Vagina (tissue), 2 donors: ENCODE results near the gene LRMDA. TPM values are rescaled to one million over a fixed set of nuclear protein-coding genes. Genes with fewer than 3 reads are reported as not detected.
"Not testable (repeated sequence)": the region's sequence is repeated elsewhere in the genome, so short reads cannot be mapped to it uniquely, and the experiment has no call there.

Source experiments
- DNase-seq, 2 donors: peaks; one replicate each; pipeline ENCODE4 v3.0.0-alpha.2; 2017; ENCODE audit errors: extremely low spot score in 2 of 2
- H3K27ac ChIP-seq: fragments of 200-600 bp; sonication (generic); one replicate; pipeline ENCODE4 v1.5.1; 2019
- H3K27me3 ChIP-seq: fragments of 200-600 bp; sonication (generic); one replicate; pipeline ENCODE4 v1.5.1; 2019
- H3K36me3 ChIP-seq, 2 donors: fragments of 200-600 bp; sonication (generic); one replicate each; pipeline ENCODE4 v1.5.1; 2017 to 2019
- H3K4me1 ChIP-seq: fragments of 200-600 bp; sonication (generic); one replicate; pipeline ENCODE4 v1.5.1; 2019
- H3K4me3 ChIP-seq, 2 donors: fragments of 200-600 bp; sonication (generic); 1 replicate in 1 of 2; 2 replicates in 1 of 2; pipeline ENCODE4 v1.5.1; 2016 to 2019
- H3K9me3 ChIP-seq: fragments of 200-600 bp; sonication (generic); one replicate; pipeline ENCODE4 v1.5.1; 2019
- CTCF ChIP-seq, 3 experiments: fragments of 450-650 bp in 2 of 3; fragments of 200-600 bp in 1 of 3; sonication (generic) in 1 of 3; IDR thresholded peaks; one replicate each; pipeline ENCODE4 v1.5.1; 2017 to 2019; ENCODE audit warnings: antibody characterized with exemption in 3 of 3, mild to moderate bottlenecking in 2 of 3, moderate library complexity in 2 of 3
- POLR2A ChIP-seq, 2 donors: fragments of 450-650 bp; IDR thresholded peaks; one replicate each; pipeline ENCODE4 v1.6.1; 2017; ENCODE audit warnings: antibody characterized with exemption in 2 of 2, mild to moderate bottlenecking in 2 of 2, moderate library complexity in 2 of 2
- POLR2AphosphoS5 ChIP-seq, 2 donors: sonication (generic); formaldehyde crosslinking; IDR thresholded peaks; one replicate each; pipeline ENCODE4 v1.9.0; 2017; ENCODE audit warnings: antibody characterized with exemption in 2 of 2, mild to moderate bottlenecking in 2 of 2, low read depth in 1 of 2; ENCODE audit not compliant: insufficient read depth in 1 of 2
- intact Hi-C: fragments of 100-400 bp; cut with DNase I; formaldehyde crosslinking; loops from one replicate; pipeline ENCODE4 v1.15.1; 2023
- microRNA counts, 2 donors: library from miRNA; unstranded; fragments of <30 nt; microRNA quantifications; one replicate each; lab custom pipeline; 2016 to 2017
- microRNA-seq: library from miRNA; unstranded; fragments of <30 nt; microRNA quantifications from one replicate; pipeline ENCODE4, GENCODE V29; 2017; ENCODE audit warnings: borderline number of aligned reads, borderline replicate concordance
- small RNA-seq: library from RNA; depleted of rRNA; stranded (forward); fragments of <200 nt; gene quantifications from one replicate; pipeline ENCODE3, GENCODE V24; 2016
- total RNA-seq: library from RNA; depleted of rRNA; stranded (reverse); fragments of >200 nt; gene quantifications from one replicate; pipeline ENCODE4 v1.2.3, GENCODE V29; 2016

LRMDA gene
- total RNA-seq, 1 donor from 2014 or later = 22.6 TPM

DNA sequence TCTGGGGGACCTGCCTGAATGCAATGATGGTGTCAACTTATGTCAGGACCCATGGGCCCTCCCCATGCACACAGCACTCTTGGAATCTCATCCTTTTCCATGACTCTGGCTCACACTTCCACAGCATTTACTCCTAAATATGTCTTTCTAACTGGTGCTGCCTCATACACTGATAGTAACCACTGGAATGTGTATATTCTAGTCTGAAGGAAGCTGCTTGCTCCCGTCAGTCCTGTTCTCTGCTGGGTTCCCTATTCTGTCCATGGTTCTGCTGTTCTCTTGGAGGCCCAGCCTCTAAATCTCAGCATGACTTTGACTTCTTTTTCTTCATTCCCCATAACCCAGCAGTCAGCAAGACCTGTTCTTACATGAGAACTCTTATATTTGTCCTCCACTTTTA, 1151.1 kb downstream of the LRMDA start:
- Histone ChIP-seq H3K27me3 (no peaks in the 10 kb centered on the region), H3K27ac (peak overlapping the region; percentile 20), H3K9me3 (no peaks in the 10 kb centered on the region), H3K36me3 (no peaks in the 10 kb centered on the region), H3K4me1 (peaks cover 18% of the 10 kb centered on the region), H3K4me3 (no peak overlapping the region)
- intact Hi-C loops = no loop called here
- TF ChIP-seq POLR2AphosphoS5 (IDR thresholded peaks at IDR 0.05; ENCODE audit: insufficient read depth in 1 of 2, low read depth in 1 of 2) = no peak
- TF ChIP-seq POLR2A (IDR thresholded peaks at IDR 0.05) = no peak
- TF ChIP-seq CTCF (IDR thresholded peaks at IDR 0.05) = no peak
- no peak for DNase-seq

DNA sequence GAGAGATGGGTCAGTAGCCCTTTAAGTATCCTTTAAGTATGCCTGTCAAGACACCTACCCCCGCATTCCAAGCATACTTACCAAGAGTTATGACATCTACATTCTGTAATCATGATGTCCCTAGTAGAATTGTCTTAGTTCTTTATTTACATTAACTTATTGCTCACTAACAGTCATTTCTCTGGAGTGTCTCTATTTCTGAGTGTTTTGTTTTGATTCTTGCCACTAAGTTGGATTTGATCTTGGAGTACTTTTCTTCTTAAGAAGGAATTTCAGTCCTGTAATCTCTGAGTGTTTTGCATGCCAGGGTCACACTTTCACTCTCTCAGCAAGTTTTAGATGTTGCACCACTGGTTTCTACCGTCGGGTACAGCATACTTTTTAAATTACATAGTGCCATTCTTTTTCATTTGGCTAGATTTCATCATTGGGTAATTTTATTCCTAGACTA, 1152.3 kb downstream of the LRMDA start:
- no peak overlapping the region for H3K4me3 ChIP-seq
- H3K27me3 ChIP-seq = no peaks in the 10 kb centered on the region
- H3K9me3 ChIP-seq = no peaks in the 10 kb centered on the region
- TF ChIP-seq POLR2AphosphoS5 (IDR thresholded peaks at IDR 0.05; ENCODE audit: insufficient read depth in 1 of 2, low read depth in 1 of 2) = no peak
- no peak for TF ChIP-seq CTCF (IDR thresholded peaks at IDR 0.05)
- no peak for TF ChIP-seq POLR2A (IDR thresholded peaks at IDR 0.05)
- no peak overlapping the region for H3K27ac ChIP-seq
- peaks cover 18% of the 10 kb centered on the region for H3K4me1 ChIP-seq
- DNase-seq = no peak
- intact Hi-C loops = no loop called here
- H3K36me3 ChIP-seq = no peaks in the 10 kb centered on the region

DNA sequence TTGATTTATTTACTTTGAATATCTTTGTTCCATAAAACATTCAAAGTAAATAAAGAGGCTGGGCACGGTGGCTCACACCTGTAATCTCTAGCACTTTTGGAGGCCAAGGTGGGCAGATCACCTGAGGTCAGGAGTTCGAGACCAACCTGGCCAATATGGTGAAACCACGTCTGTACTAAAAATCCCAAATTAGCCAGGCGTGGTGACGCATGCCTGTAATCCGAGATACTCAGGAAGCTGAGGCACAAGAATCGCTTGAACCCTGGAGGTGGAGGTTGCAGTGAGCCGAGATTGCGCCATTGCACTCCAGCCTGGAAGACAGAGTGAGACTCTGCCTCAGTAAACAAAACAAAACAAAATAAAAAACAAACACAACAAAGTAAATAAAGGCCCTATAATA, 1153.0 kb downstream of the LRMDA start:
- intact Hi-C loops = not testable (repeated sequence)

More for the DNA sequence above, 1153.0 kb downstream of the LRMDA start:
- H3K9me3 ChIP-seq, H3K27me3 ChIP-seq, H3K4me3 ChIP-seq, DNase-seq, H3K27ac ChIP-seq, H3K36me3 ChIP-seq: not testable (repeated sequence)
- H3K4me1 ChIP-seq = peaks cover 18% of the 10 kb centered on the region

MicroRNA genes within 50 kb of the gene (microRNA counts, 767-probe panel; counts per million panel counts)
- microRNA hsa-miR-606 (lab: Ali Mortazavi, UCI) = 238 to 261 counts per million in 2 donors

Small RNAs within 50 kb of the gene (microRNA-seq; reads per million reads assigned to microRNA genes)
- not detected for gene MIR606

Small RNAs within 50 kb of the gene (small RNA-seq; reads per million reads assigned to genes)
- gene MIR606 (not detected), gene RN7SL518P (not detected), gene RNU6-673P (not detected)

Other genes starting within 250 kb of the LRMDA start
- gene VDAC2, start 220.8 kb upstream of the LRMDA start, total RNA-seq = 127 TPM
- gene COMTD1, start 195.7 kb upstream of the LRMDA start, total RNA-seq = 80.0 TPM
- 24.6 TPM for gene ZNF503, start 29.9 kb upstream of the LRMDA start, total RNA-seq